GM23338 (cell line): ENCODE data around the gene CTNNA3. TPM values are rescaled to one million over a fixed set of nuclear protein-coding genes. Genes with fewer than 3 reads are reported as not detected.

Experiments
- ATAC-seq: fragments of 200-7000 bp; cut with Tn5 transposase; 3 replicates; pipeline ENCODE4 v1.9.1; 2020
- DNase-seq: peaks from one replicate; pipeline ENCODE4 v3.0.0-alpha.2; 2015; ENCODE audit warnings: low spot score
- H2AFZ ChIP-seq: fragments of 200-600 bp; sonication (generic); 2 replicates; pipeline ENCODE4 v1.8.0; 2016; ENCODE audit warnings: antibody characterized with exemption, mild to moderate bottlenecking, moderate library complexity
- H3F3A ChIP-seq: fragments of 200-600 bp; sonication (generic); replicated peaks from 2 replicates; pipeline ENCODE4 v1.8.0; 2017; ENCODE audit warnings: antibody characterized with exemption, mixed run types, low read depth
- H3K27ac ChIP-seq: fragments of 200-600 bp; sonication (generic); 2 replicates; pipeline ENCODE4 v1.6.1; 2016; ENCODE audit warnings: low read depth
- H3K27me3 ChIP-seq: fragments of 200-600 bp; sonication (generic); 2 replicates; pipeline ENCODE4 v1.8.0; 2016; ENCODE audit warnings: mild to moderate bottlenecking, mixed run types, moderate library complexity; ENCODE audit not compliant: insufficient read depth
- H3K36me3 ChIP-seq: fragments of 200-600 bp; sonication (generic); 2 replicates; pipeline ENCODE4 v1.8.0; 2016; ENCODE audit warnings: mild to moderate bottlenecking; ENCODE audit not compliant: insufficient read depth
- H3K4me1 ChIP-seq: fragments of 200-600 bp; sonication (generic); 2 replicates; pipeline ENCODE4 v1.8.0; 2016; ENCODE audit warnings: mild to moderate bottlenecking, moderate library complexity; ENCODE audit not compliant: insufficient read depth
- H3K4me2 ChIP-seq: fragments of 200-600 bp; sonication (generic); 2 replicates; pipeline ENCODE4 v1.7.1; 2017; ENCODE audit warnings: mixed run types
- H3K4me3 ChIP-seq: fragments of 200-600 bp; sonication (generic); 2 replicates; pipeline ENCODE4 v1.6.1; 2016; ENCODE audit warnings: mixed run types
- H3K79me2 ChIP-seq: fragments of 200-600 bp; sonication (generic); replicated peaks from 2 replicates; pipeline ENCODE4 v1.8.0; 2017; ENCODE audit warnings: mild to moderate bottlenecking; ENCODE audit not compliant: insufficient read depth
- H3K9me2 ChIP-seq: fragments of 200-600 bp; sonication (generic); 2 replicates; pipeline ENCODE4 v1.8.0; 2017; ENCODE audit not compliant: insufficient read depth
- H4K20me1 ChIP-seq: fragments of 200-600 bp; sonication (generic); replicated peaks from 2 replicates; pipeline ENCODE4 v1.8.0; 2017; ENCODE audit warnings: mild to moderate bottlenecking; ENCODE audit not compliant: insufficient read depth
- H3K27ac Mint-ChIP-seq: 2 replicates; pipeline ENCODE4 v1.8.0; 2020; ENCODE audit warnings: inconsistent platforms, mild to moderate bottlenecking, moderate library complexity, mixed read lengths
- H3K27me3 Mint-ChIP-seq: 3 replicates; pipeline ENCODE4 v1.8.0; 2022; ENCODE audit warnings: low read depth, mild to moderate bottlenecking, moderate library complexity, mixed read lengths, inconsistent platforms; ENCODE audit not compliant: insufficient read depth, poor library complexity
- H3K36me3 Mint-ChIP-seq: 3 replicates; pipeline ENCODE4 v1.8.0; 2021; ENCODE audit warnings: low read depth, mild to moderate bottlenecking, inconsistent platforms, moderate library complexity, mixed read lengths
- H3K4me1 Mint-ChIP-seq: 3 replicates; pipeline ENCODE4 v1.8.0; 2020; ENCODE audit warnings: mild to moderate bottlenecking, inconsistent platforms, mixed read lengths
- H3K4me3 Mint-ChIP-seq: 3 replicates; pipeline ENCODE4 v1.8.0; 2021; ENCODE audit warnings: moderate library complexity, mild to moderate bottlenecking, inconsistent platforms, mixed read lengths
- H3K9me3 Mint-ChIP-seq: 3 replicates; pipeline ENCODE4 v1.8.0; 2020; ENCODE audit warnings: moderate library complexity, mild to moderate bottlenecking, inconsistent platforms, mixed read lengths
- CREB1 ChIP-seq: fragments of 250-450 bp; sonication (Bioruptor Pico); IDR thresholded peaks from 2 replicates; pipeline ENCODE4 v1.5.0; 2020; ENCODE audit warnings: low read depth, mild to moderate bottlenecking, moderate library complexity
- EZH2 ChIP-seq: fragments of 200-600 bp; sonication (generic); IDR thresholded peaks from one replicate; pipeline ENCODE4 v1.8.0; 2017; ENCODE audit warnings: antibody characterized with exemption, mild to moderate bottlenecking, low read depth; ENCODE audit not compliant: unreplicated experiment
- EZH2phosphoT487 ChIP-seq: fragments of 200-600 bp; sonication (generic); IDR thresholded peaks from one replicate; pipeline ENCODE4 v1.8.1; 2018; ENCODE audit warnings: antibody characterized with exemption; ENCODE audit not compliant: unreplicated experiment
- JUNB ChIP-seq: IDR thresholded peaks from one replicate; pipeline ENCODE4 v1.6.1; 2016; ENCODE audit warnings: antibody characterized with exemption; ENCODE audit not compliant: unreplicated experiment
- NANOG ChIP-seq: IDR thresholded peaks from 2 replicates; pipeline ENCODE4 v1.6.1; 2016; ENCODE audit warnings: antibody characterized with exemption, borderline replicate concordance
- POLR2AphosphoS5 ChIP-seq: IDR thresholded peaks from 2 replicates; pipeline ENCODE4 v1.6.1; 2016; ENCODE audit warnings: antibody characterized with exemption, low read depth
- STAT1 ChIP-seq: IDR thresholded peaks from one replicate; pipeline ENCODE4 v1.6.1; 2016; ENCODE audit warnings: antibody characterized with exemption; ENCODE audit not compliant: unreplicated experiment
- ZNF114 ChIP-seq: fragments of 250-450 bp; sonication (Bioruptor Pico); IDR thresholded peaks from 2 replicates; pipeline ENCODE4 v1.5.0; 2020; ENCODE audit warnings: mild to moderate bottlenecking, moderate library complexity
- ZNF331 ChIP-seq: fragments of 250-450 bp; sonication (Bioruptor Pico); IDR thresholded peaks from 2 replicates; pipeline ENCODE4 v1.5.0; 2020; ENCODE audit warnings: low read depth, mild to moderate bottlenecking, moderate library complexity
- polyA plus RNA-seq: library from polyadenylated mRNA; unstranded; fragments of >200 nt; fragmentation: Nextera tagmentation; extraction: Ambion mirVana; gene quantifications from 2 replicates; pipeline ENCODE4 v1.2.1, GENCODE V29; 2016
- total RNA-seq: library from RNA; depleted of rRNA; stranded (reverse); fragments of >200 nt; shearing (Covaris generic); gene quantifications from 2 replicates; pipeline ENCODE4 v1.2.3, GENCODE V29; 2014
- TF ChIP-seq, protein P1 (sequence below): fragments of 250-450 bp; sonication (Bioruptor Pico); IDR thresholded peaks from 2 replicates; pipeline ENCODE4 v1.5.0; 2020; ENCODE audit warnings: mild to moderate bottlenecking, moderate library complexity
- TF ChIP-seq, protein P2 (sequence below), 2 experiments: fragments of 200-600 bp in 1 of 2; sonication (generic) in 1 of 2; conservative IDR thresholded peaks; 2 replicates each; pipeline versions ENCODE4 v1.5.1 to v1.6.1; 2016 to 2017; ENCODE audit warnings: antibody characterized with exemption in 2 of 2, low read depth in 2 of 2, mild to moderate bottlenecking in 2 of 2, moderate library complexity in 1 of 2
- TF ChIP-seq, protein P3 (sequence below): IDR thresholded peaks from 2 replicates; pipeline ENCODE4 v1.6.1; 2016; ENCODE audit warnings: antibody characterized with exemption
- TF ChIP-seq, protein P4 (sequence below): IDR thresholded peaks from one replicate; pipeline ENCODE4 v1.6.1; 2018; ENCODE audit warnings: antibody characterized with exemption; ENCODE audit not compliant: unreplicated experiment

CTNNA3 gene
- total and polyA plus RNA-seq, 2 experiments from 2014 or later = 0.71 to 3.3 TPM

DNA sequence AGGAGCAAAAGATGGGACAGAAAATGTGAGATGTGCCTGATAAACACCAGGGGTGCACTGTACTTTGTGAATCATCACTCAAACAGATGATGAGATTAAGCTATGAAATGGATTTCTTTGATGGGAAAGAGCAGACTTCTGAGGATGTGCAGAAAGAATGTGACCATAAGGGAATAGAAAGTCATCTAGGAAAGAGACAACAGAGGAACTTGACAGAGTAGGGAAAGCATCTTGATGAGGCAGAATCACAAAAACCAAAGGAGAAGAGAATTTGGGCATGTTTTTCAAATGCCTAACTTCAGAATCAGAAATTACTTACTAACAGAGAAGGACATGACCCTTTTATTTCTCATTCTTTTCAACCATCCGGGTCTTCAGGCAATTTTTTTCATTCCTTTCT is 852.6 kb downstream of the CTNNA3 start:
- Mint-ChIP-seq H3K36me3 (no peaks in the 10 kb centered on the region), H3K9me3 (no peaks in the 10 kb centered on the region), H3K27ac (no peak overlapping the region), H3K4me3 (no peak overlapping the region), H3K4me1 (peaks cover 13% of the 10 kb centered on the region; the same call in 2 of the 3 replicates), H3K27me3 (no peaks in the 10 kb centered on the region)
- Histone ChIP-seq H3K4me2 (no peak overlapping the region), H3F3A (no peaks in the 10 kb centered on the region), H2AFZ (no peak overlapping the region), H4K20me1 (no peaks in the 10 kb centered on the region), H3K79me2 (no peaks in the 10 kb centered on the region), H3K27me3 (no peaks in the 10 kb centered on the region), H3K4me1 (peaks cover 17% of the 10 kb centered on the region), H3K4me3 (no peak overlapping the region), H3K27ac (no peak overlapping the region), H3K9me2 (no peaks in the 10 kb centered on the region), H3K36me3 (no peaks in the 10 kb centered on the region)
- TF ChIP-seq STAT1 (no peak), POLR2AphosphoS5 (no peak), ZNF114 (CRISPR knock-in tag) (no peak), CREB1 (CRISPR knock-in tag) (no peak), JUNB (no peak), EZH2phosphoT487 (no peak), EZH2 (no peak), NANOG (no peak), ZNF331 (CRISPR knock-in tag) (no peak)
- TF ChIP-seq, protein P1, sequence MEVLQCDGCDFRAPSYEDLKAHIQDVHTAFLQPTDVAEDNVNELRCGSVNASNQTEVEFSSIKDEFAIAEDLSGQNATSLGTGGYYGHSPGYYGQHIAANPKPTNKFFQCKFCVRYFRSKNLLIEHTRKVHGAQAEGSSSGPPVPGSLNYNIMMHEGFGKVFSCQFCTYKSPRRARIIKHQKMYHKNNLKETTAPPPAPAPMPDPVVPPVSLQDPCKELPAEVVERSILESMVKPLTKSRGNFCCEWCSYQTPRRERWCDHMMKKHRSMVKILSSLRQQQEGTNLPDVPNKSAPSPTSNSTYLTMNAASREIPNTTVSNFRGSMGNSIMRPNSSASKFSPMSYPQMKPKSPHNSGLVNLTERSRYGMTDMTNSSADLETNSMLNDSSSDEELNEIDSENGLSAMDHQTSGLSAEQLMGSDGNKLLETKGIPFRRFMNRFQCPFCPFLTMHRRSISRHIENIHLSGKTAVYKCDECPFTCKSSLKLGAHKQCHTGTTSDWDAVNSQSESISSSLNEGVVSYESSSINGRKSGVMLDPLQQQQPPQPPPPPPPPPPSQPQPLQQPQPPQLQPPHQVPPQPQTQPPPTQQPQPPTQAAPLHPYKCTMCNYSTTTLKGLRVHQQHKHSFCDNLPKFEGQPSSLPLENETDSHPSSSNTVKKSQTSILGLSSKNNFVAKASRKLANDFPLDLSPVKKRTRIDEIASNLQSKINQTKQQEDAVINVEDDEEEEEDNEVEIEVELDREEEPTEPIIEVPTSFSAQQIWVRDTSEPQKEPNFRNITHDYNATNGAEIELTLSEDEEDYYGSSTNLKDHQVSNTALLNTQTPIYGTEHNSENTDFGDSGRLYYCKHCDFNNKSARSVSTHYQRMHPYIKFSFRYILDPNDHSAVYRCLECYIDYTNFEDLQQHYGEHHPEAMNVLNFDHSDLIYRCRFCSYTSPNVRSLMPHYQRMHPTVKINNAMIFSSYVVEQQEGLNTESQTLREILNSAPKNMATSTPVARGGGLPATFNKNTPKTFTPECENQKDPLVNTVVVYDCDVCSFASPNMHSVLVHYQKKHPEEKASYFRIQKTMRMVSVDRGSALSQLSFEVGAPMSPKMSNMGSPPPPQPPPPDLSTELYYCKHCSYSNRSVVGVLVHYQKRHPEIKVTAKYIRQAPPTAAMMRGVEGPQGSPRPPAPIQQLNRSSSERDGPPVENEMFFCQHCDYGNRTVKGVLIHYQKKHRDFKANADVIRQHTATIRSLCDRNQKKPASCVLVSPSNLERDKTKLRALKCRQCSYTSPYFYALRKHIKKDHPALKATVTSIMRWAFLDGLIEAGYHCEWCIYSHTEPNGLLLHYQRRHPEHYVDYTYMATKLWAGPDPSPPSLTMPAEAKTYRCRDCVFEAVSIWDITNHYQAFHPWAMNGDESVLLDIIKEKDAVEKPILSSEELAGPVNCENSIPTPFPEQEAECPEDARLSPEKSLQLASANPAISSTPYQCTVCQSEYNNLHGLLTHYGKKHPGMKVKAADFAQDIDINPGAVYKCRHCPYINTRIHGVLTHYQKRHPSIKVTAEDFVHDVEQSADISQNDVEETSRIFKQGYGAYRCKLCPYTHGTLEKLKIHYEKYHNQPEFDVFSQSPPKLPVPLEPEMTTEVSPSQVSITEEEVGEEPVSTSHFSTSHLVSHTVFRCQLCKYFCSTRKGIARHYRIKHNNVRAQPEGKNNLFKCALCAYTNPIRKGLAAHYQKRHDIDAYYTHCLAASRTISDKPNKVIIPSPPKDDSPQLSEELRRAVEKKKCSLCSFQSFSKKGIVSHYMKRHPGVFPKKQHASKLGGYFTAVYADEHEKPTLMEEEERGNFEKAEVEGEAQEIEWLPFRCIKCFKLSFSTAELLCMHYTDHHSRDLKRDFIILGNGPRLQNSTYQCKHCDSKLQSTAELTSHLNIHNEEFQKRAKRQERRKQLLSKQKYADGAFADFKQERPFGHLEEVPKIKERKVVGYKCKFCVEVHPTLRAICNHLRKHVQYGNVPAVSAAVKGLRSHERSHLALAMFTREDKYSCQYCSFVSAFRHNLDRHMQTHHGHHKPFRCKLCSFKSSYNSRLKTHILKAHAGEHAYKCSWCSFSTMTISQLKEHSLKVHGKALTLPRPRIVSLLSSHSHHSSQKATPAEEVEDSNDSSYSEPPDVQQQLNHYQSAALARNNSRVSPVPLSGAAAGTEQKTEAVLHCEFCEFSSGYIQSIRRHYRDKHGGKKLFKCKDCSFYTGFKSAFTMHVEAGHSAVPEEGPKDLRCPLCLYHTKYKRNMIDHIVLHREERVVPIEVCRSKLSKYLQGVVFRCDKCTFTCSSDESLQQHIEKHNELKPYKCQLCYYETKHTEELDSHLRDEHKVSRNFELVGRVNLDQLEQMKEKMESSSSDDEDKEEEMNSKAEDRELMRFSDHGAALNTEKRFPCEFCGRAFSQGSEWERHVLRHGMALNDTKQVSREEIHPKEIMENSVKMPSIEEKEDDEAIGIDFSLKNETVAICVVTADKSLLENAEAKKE (CRISPR knock-in tag) = no peak
- TF ChIP-seq, protein P2, sequence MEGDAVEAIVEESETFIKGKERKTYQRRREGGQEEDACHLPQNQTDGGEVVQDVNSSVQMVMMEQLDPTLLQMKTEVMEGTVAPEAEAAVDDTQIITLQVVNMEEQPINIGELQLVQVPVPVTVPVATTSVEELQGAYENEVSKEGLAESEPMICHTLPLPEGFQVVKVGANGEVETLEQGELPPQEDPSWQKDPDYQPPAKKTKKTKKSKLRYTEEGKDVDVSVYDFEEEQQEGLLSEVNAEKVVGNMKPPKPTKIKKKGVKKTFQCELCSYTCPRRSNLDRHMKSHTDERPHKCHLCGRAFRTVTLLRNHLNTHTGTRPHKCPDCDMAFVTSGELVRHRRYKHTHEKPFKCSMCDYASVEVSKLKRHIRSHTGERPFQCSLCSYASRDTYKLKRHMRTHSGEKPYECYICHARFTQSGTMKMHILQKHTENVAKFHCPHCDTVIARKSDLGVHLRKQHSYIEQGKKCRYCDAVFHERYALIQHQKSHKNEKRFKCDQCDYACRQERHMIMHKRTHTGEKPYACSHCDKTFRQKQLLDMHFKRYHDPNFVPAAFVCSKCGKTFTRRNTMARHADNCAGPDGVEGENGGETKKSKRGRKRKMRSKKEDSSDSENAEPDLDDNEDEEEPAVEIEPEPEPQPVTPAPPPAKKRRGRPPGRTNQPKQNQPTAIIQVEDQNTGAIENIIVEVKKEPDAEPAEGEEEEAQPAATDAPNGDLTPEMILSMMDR (conservative IDR thresholded peaks at IDR 0.05; ENCODE audit: low read depth in 2 of 2) = no peak
- TF ChIP-seq, protein P3, sequence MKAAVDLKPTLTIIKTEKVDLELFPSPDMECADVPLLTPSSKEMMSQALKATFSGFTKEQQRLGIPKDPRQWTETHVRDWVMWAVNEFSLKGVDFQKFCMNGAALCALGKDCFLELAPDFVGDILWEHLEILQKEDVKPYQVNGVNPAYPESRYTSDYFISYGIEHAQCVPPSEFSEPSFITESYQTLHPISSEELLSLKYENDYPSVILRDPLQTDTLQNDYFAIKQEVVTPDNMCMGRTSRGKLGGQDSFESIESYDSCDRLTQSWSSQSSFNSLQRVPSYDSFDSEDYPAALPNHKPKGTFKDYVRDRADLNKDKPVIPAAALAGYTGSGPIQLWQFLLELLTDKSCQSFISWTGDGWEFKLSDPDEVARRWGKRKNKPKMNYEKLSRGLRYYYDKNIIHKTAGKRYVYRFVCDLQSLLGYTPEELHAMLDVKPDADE = no peak
- TF ChIP-seq, protein P4, sequence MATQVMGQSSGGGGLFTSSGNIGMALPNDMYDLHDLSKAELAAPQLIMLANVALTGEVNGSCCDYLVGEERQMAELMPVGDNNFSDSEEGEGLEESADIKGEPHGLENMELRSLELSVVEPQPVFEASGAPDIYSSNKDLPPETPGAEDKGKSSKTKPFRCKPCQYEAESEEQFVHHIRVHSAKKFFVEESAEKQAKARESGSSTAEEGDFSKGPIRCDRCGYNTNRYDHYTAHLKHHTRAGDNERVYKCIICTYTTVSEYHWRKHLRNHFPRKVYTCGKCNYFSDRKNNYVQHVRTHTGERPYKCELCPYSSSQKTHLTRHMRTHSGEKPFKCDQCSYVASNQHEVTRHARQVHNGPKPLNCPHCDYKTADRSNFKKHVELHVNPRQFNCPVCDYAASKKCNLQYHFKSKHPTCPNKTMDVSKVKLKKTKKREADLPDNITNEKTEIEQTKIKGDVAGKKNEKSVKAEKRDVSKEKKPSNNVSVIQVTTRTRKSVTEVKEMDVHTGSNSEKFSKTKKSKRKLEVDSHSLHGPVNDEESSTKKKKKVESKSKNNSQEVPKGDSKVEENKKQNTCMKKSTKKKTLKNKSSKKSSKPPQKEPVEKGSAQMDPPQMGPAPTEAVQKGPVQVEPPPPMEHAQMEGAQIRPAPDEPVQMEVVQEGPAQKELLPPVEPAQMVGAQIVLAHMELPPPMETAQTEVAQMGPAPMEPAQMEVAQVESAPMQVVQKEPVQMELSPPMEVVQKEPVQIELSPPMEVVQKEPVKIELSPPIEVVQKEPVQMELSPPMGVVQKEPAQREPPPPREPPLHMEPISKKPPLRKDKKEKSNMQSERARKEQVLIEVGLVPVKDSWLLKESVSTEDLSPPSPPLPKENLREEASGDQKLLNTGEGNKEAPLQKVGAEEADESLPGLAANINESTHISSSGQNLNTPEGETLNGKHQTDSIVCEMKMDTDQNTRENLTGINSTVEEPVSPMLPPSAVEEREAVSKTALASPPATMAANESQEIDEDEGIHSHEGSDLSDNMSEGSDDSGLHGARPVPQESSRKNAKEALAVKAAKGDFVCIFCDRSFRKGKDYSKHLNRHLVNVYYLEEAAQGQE = no peak
- ATAC-seq (no peak), DNase-seq (no peak)
